HG03521 (cell line): ENCODE data around the gene PRKN.

Experiments
- ATAC-seq: cut with Tn5 transposase; IDR thresholded peaks from one replicate; pipeline ENCODE4 v1.9.1; 2021; ENCODE audit warnings: mild to moderate bottlenecking, moderate library complexity; ENCODE audit not compliant: unreplicated experiment

PRKN gene

GRCh38 chr6:162336359-162336758 is 391.2 kb downstream of the PRKN start:
- ATAC-seq = no peak

GRCh38 chr6:162332365-162332764 is 395.2 kb downstream of the PRKN start:
- no peak for ATAC-seq

GRCh38 chr6:162331911-162332310 is 395.7 kb downstream of the PRKN start:
- ATAC-seq = no peak

GRCh38 chr6:162325826-162326225 is 401.7 kb downstream of the PRKN start:
- ATAC-seq = no peak

GRCh38 chr6:162325051-162325450 is 402.5 kb downstream of the PRKN start:
- ATAC-seq = no peak

- ATAC-seq = no peak
Observed at GRCh38 chr6:162315291-162315690, 412.3 kb downstream of the PRKN start.

GRCh38 chr6:162313922-162314660 is 413.5 kb downstream of the PRKN start:
- ATAC-seq = no peak

- ATAC-seq = no peak
Observed at GRCh38 chr6:162307865-162308264, 419.7 kb downstream of the PRKN start.

GRCh38 chr6:162306616-162307015 is 420.9 kb downstream of the PRKN start:
- no peak for ATAC-seq

GRCh38 chr6:162301128-162301527 is 426.4 kb downstream of the PRKN start:
- ATAC-seq = no peak

GRCh38 chr6:162294029-162294428 is 433.5 kb downstream of the PRKN start:
- ATAC-seq = no peak

- ATAC-seq = no peak
Observed at GRCh38 chr6:162292915-162293314, 434.7 kb downstream of the PRKN start.

GRCh38 chr6:162290846-162291465 is 436.6 kb downstream of the PRKN start:
- ATAC-seq = no peak

GRCh38 chr6:162289972-162290371 is 437.6 kb downstream of the PRKN start:
- ATAC-seq = no peak

GRCh38 chr6:162273986-162274385 is 453.6 kb downstream of the PRKN start:
- no peak for ATAC-seq

GRCh38 chr6:162271922-162272321 is 455.6 kb downstream of the PRKN start:
- ATAC-seq = no peak

- ATAC-seq = no peak
Observed at GRCh38 chr6:162270966-162271365, 456.6 kb downstream of the PRKN start.

- no peak for ATAC-seq
Observed at GRCh38 chr6:162267641-162268040, 459.9 kb downstream of the PRKN start.

- no peak for ATAC-seq
Observed at GRCh38 chr6:162267126-162267525, 460.4 kb downstream of the PRKN start.

- ATAC-seq = no peak
Observed at GRCh38 chr6:162264581-162264980, 463.0 kb downstream of the PRKN start.

- ATAC-seq = no peak
Observed at GRCh38 chr6:162262466-162263196, 464.9 kb downstream of the PRKN start.

GRCh38 chr6:162261598-162261997 is 466.0 kb downstream of the PRKN start:
- ATAC-seq = no peak
